HCT116 (cell line): ENCODE measurements around the gene ZSCAN16. TPM values are rescaled to one million over a fixed set of nuclear protein-coding genes. Genes with fewer than 3 reads are reported as not detected.
A peak's percentile ranks its signal among the peaks of the same experiment; 100 is the strongest.

ENCODE experiments used
- ATAC-seq: fragments of 200-7000 bp; cut with Tn5 transposase; 2 replicates; pipeline ENCODE4 v1.9.1; 2020; ENCODE audit warnings: mild to moderate bottlenecking, moderate library complexity
- BruUV-seq: library from RNA; stranded (reverse); fragments of 400-500 nt; replicated peaks from 2 replicates; lab custom pipeline; 2021; lab: Mats Ljungman, UMichigan
- CTCF ChIA-PET: fragments of 300-600 bp; sonication (Branson Sonifier 250); formaldehyde crosslinking; loops from one replicate; lab custom pipeline; 2021; ENCODE audit warnings: antibody characterized with exemption; lab: Charles Lee
- POLR2A ChIA-PET: fragments of 300-600, 350-600 bp; sonication (Branson Sonifier 250); formaldehyde crosslinking; loops from one replicate; lab custom pipeline; 2021; ENCODE audit warnings: antibody characterized with exemption; lab: Charles Lee
- RAD21 ChIA-PET, 2 experiments: fragments of 300-600 bp; sonication (Branson Sonifier 250); formaldehyde crosslinking; loops; one replicate each; lab custom pipeline; 2023; ENCODE audit warnings: low total read pairs in 2 of 2; ENCODE audit not compliant: uncharacterized antibody in 2 of 2, unreplicated experiment in 2 of 2, low non-redundant PET in 1 of 2; lab: Charles Lee
- DNase-seq: peaks from one replicate; pipeline ENCODE4 v3.0.0-alpha.2; 2010; ENCODE audit warnings: low read depth, low spot score
- H2AFZ ChIP-seq: fragments of 200-600 bp; shearing (Covaris generic), sonication (generic); 2 replicates; pipeline ENCODE4 v1.6.1; 2017; ENCODE audit warnings: low read depth, mixed run types, mixed read lengths, antibody characterized with exemption, low read length; ENCODE audit not compliant: poor library complexity, severe bottlenecking
- H3K27ac ChIP-seq: 2 replicates; pipeline ENCODE4 v1.5.1; 2012; ENCODE audit warnings: low read depth, low read length
- H3K27me3 ChIP-seq: fragments of 200-600 bp; sonication (generic); 2 replicates; pipeline ENCODE4 v1.6.1; 2016; ENCODE audit warnings: mixed run types, low read length, mixed read lengths; ENCODE audit not compliant: insufficient read depth
- H3K36me3 ChIP-seq, 2 experiments: fragments of 200-500 bp in 1 of 2; fragments of 200-600 bp in 1 of 2; sonication (Bioruptor generic) in 1 of 2; sonication (generic) in 1 of 2; 2 replicates each; pipeline versions ENCODE4 v1.5.1 to v1.6.1; 2014 to 2016; ENCODE audit warnings: low read length in 2 of 2, inconsistent platforms in 1 of 2, mixed read lengths in 1 of 2, mixed run types in 1 of 2; ENCODE audit not compliant: insufficient read depth in 2 of 2, control insufficient read depth in 1 of 2
- H3K4me1 ChIP-seq, 2 experiments: fragments of 200-600 bp in 1 of 2; sonication (generic) in 1 of 2; 2 replicates each; pipeline versions ENCODE4 v1.5.1 to v1.6.1; 2012 to 2017; ENCODE audit warnings: low read length in 2 of 2, inconsistent platforms in 1 of 2, mild to moderate bottlenecking in 1 of 2, mixed read lengths in 1 of 2, mixed run types in 1 of 2, moderate library complexity in 1 of 2; ENCODE audit not compliant: insufficient read depth in 2 of 2, control insufficient read depth in 1 of 2
- H3K4me2 ChIP-seq: fragments of 200-600 bp; sonication (generic); 2 replicates; pipeline ENCODE4 v1.6.1; 2017; ENCODE audit warnings: mixed run types, low read length, mixed read lengths
- H3K4me3 ChIP-seq, 2 experiments: fragments of 200-600 bp in 1 of 2; sonication (generic) in 1 of 2; replicated peaks in 1 of 2; 2 replicates each; pipeline ENCODE4 v1.5.1; 2011 to 2016; ENCODE audit warnings: low read length in 2 of 2, control low read depth in 1 of 2, low read depth in 1 of 2, mild to moderate bottlenecking in 1 of 2, mixed read lengths in 1 of 2, mixed run types in 1 of 2
- H3K79me2 ChIP-seq: fragments of 200-600 bp; sonication (generic); 2 replicates; pipeline ENCODE4 v1.6.1; 2017; ENCODE audit warnings: mild to moderate bottlenecking, mixed run types, low read length, moderate library complexity, mixed read lengths; ENCODE audit not compliant: insufficient read depth
- H3K9ac ChIP-seq: fragments of 200-600 bp; sonication (generic); 2 replicates; pipeline ENCODE4 v1.6.1; 2016; ENCODE audit warnings: low read length, mixed read lengths
- H3K9me2 ChIP-seq: fragments of 200-600 bp; sonication (generic), shearing (Covaris generic); 2 replicates; pipeline ENCODE4 v1.6.1; 2017; ENCODE audit warnings: mixed run types, mild to moderate bottlenecking, moderate library complexity; ENCODE audit not compliant: insufficient read depth
- H3K9me3 ChIP-seq, 2 experiments: fragments of 200-500 bp in 1 of 2; fragments of 200-600 bp in 1 of 2; sonication (Bioruptor generic) in 1 of 2; sonication (generic) in 1 of 2; 2 replicates each; pipeline ENCODE4 v1.6.1; 2014 to 2017; ENCODE audit warnings: low read length in 2 of 2, mixed read lengths in 2 of 2, inconsistent platforms in 1 of 2, low read depth in 1 of 2, mild to moderate bottlenecking in 1 of 2, mixed run types in 1 of 2, moderate library complexity in 1 of 2; ENCODE audit not compliant: control insufficient read depth in 1 of 2, insufficient read depth in 1 of 2
- H4K20me1 ChIP-seq: fragments of 200-600 bp; sonication (generic), shearing (Covaris generic); 2 replicates; pipeline ENCODE4 v1.6.1; 2017; ENCODE audit warnings: mixed run types, mild to moderate bottlenecking, moderate library complexity; ENCODE audit not compliant: insufficient read depth
- ELF1 ChIP-seq: IDR thresholded peaks from 2 replicates; pipeline ENCODE4 v1.6.1; 2012; ENCODE audit warnings: low read depth, borderline replicate concordance
- EZH2phosphoT487 ChIP-seq: fragments of 200-600 bp; IDR thresholded peaks from 2 replicates; pipeline ENCODE4 v1.6.1; 2018; ENCODE audit warnings: antibody characterized with exemption, borderline replicate concordance
- POLR2A ChIP-seq: IDR thresholded peaks from 2 replicates; pipeline ENCODE4 v1.7.0; 2011; ENCODE audit warnings: borderline replicate concordance; ENCODE audit not compliant: insufficient read depth, insufficient read length; ENCODE audit errors: extremely low read depth
- POLR2AphosphoS5 ChIP-seq: IDR thresholded peaks from 2 replicates; pipeline ENCODE4 v1.6.1; 2011; ENCODE audit warnings: mild to moderate bottlenecking, low read depth, low read length, moderate library complexity
- RAD21 ChIP-seq: IDR thresholded peaks from 2 replicates; pipeline ENCODE4 v1.6.1; 2012; ENCODE audit warnings: low read depth, mild to moderate bottlenecking
- SP1 ChIP-seq: IDR thresholded peaks from 2 replicates; pipeline ENCODE4 v1.6.1; 2012; ENCODE audit warnings: low read depth
- YY1 ChIP-seq: IDR thresholded peaks from 2 replicates; pipeline ENCODE4 v1.6.1; 2011; ENCODE audit warnings: low read length, low read depth, moderate library complexity, mild to moderate bottlenecking; ENCODE audit not compliant: insufficient replicate concordance; ENCODE audit errors: extremely low read depth
- intact Hi-C: fragments of 100-400 bp; cut with micrococcal nuclease; formaldehyde crosslinking; loops from 2 replicates; pipeline ENCODE4 v1.10.0; 2022
- total RNA-seq: library from RNA; stranded (reverse); gene quantifications from one replicate; pipeline ENCODE4 v1.2.1, GENCODE V29; 2021; ENCODE audit not compliant: unreplicated experiment
- TF ChIP-seq, protein P1 (sequence below): IDR thresholded peaks from 2 replicates; pipeline ENCODE4 v1.6.1; 2012
- TF ChIP-seq, protein P2 (sequence below), 3 experiments: fragments of 200-600 bp in 1 of 3; sonication (generic) in 1 of 3; IDR thresholded peaks in 2 of 3; conservative IDR thresholded peaks in 1 of 3; 2 replicates each; pipeline ENCODE4 v1.5.1; 2012 to 2017; ENCODE audit warnings: low read depth in 2 of 3, low read length in 2 of 3, antibody characterized with exemption in 1 of 3, borderline replicate concordance in 1 of 3, control low read depth in 1 of 3, mild to moderate bottlenecking in 1 of 3, mixed read lengths in 1 of 3, mixed run types in 1 of 3, moderate library complexity in 1 of 3; ENCODE audit not compliant: insufficient read depth in 1 of 3

The ZSCAN16 gene
- total RNA-seq, 1 experiment from 2014 or later: 5.0 TPM

DNA sequence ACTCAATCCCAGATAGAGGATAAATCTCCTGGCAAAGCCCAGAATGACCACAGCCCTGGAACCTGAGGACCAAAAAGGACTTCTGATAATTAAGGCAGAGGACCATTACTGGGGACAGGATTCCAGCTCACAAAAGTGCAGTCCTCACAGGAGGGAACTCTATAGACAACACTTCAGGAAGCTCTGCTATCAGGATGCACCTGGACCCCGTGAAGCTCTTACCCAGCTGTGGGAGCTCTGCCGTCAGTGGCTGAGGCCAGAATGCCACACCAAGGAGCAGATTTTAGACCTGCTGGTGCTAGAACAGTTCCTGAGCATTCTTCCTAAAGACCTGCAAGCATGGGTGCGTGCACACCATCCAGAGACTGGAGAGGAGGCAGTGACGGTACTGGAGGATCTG lies 992 bp downstream of the ZSCAN16 start:
- CTCF ChIA-PET: no interaction called here
- ATAC-seq: no peak
- H4K20me1 ChIP-seq: no peaks in the 10 kb centered on the region
- POLR2A ChIA-PET: interaction anchor here (1.2 to 2.7 kb wide), 2 partner anchors 15 to 16 kb away, joined by 5 to 21 read pairs; partner anchors contain the start of gene ZKSCAN8
- RAD21 ChIA-PET: no interaction called here
- peaks cover 7 to 12% of the 10 kb centered on the region in 2 experiments; a peak in 2 of 4 replicates for H3K4me1 ChIP-seq
- H3K4me3 ChIP-seq: peak overlapping the region; percentile 73 to 79
- TF ChIP-seq, protein P1, sequence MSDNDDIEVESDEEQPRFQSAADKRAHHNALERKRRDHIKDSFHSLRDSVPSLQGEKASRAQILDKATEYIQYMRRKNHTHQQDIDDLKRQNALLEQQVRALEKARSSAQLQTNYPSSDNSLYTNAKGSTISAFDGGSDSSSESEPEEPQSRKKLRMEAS: no peak
- TF ChIP-seq ELF1 (no peak), RAD21 (no peak), SP1 (no peak), POLR2AphosphoS5 (no peak), EZH2phosphoT487 (no peak), YY1 (no peak)
- TF ChIP-seq, all 23 proteins: peak for 0
- no peak for DNase-seq
- Histone ChIP-seq H2AFZ (no peak overlapping the region), H3K36me3 (peaks cover 13 to 26% of the 10 kb centered on the region in 2 experiments; a peak in 3 of 4 replicates), H3K27ac (no peak overlapping the region), H3K9me2 (no peaks in the 10 kb centered on the region), H3K79me2 (peaks cover 62% of the 10 kb centered on the region), H3K27me3 (no peaks in the 10 kb centered on the region), H3K4me2 (peak overlapping the region; percentile 76), H3K9ac (peak overlapping the region; percentile 60), H3K9me3 (no peaks in the 10 kb centered on the region)
- BruUV-seq: no TSS peak
- intact Hi-C loops: loop anchor here (2.0 kb wide), 1 partner anchor 15 kb away; the partner anchor contains the start of gene ZKSCAN8

DNA sequence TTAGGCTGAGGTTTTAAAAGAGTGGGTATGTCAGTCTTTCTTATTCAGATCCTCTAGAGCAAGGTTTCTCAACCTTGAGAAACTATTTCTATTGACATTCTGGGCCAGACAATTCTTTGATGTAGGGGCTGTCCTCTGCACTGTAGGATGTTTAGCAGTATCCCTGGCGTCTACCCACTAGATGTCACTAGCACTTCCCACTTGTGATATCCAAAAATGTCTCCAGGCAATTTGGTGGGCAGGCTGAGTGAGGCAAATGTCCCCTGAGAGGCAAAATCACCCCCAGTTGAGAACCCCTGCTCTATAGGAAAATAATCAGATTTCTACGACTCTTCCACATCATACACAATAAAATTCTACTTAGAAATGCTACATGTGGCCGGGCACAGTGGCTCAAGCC lies 9.6 kb downstream of the ZSCAN16 start:
- no peak overlapping the region for H3K27ac ChIP-seq
- no peak overlapping the region for H3K4me2 ChIP-seq
- H3K4me1 ChIP-seq: peaks cover 6 to 16% of the 10 kb centered on the region in 2 experiments
- no peak overlapping the region for H3K9ac ChIP-seq
- H3K9me3 ChIP-seq: no peaks in the 10 kb centered on the region
- intact Hi-C loops: loop anchor here (1.0 to 2.0 kb wide), 3 partner anchors 79 to 551 kb away; no protein-coding TSS in a partner anchor
- H3K36me3 ChIP-seq: peaks cover 9 to 10% of the 10 kb centered on the region in 2 experiments; a peak in 2 of 4 replicates
- ChIA-PET RAD21 (no interaction called here), CTCF (no interaction called here), POLR2A (no interaction called here)
- H3K27me3 ChIP-seq: no peaks in the 10 kb centered on the region
- BruUV-seq: no TSS peak
- H3K9me2 ChIP-seq: no peaks in the 10 kb centered on the region
- no peak for TF ChIP-seq ELF1
- TF ChIP-seq, protein P2, sequence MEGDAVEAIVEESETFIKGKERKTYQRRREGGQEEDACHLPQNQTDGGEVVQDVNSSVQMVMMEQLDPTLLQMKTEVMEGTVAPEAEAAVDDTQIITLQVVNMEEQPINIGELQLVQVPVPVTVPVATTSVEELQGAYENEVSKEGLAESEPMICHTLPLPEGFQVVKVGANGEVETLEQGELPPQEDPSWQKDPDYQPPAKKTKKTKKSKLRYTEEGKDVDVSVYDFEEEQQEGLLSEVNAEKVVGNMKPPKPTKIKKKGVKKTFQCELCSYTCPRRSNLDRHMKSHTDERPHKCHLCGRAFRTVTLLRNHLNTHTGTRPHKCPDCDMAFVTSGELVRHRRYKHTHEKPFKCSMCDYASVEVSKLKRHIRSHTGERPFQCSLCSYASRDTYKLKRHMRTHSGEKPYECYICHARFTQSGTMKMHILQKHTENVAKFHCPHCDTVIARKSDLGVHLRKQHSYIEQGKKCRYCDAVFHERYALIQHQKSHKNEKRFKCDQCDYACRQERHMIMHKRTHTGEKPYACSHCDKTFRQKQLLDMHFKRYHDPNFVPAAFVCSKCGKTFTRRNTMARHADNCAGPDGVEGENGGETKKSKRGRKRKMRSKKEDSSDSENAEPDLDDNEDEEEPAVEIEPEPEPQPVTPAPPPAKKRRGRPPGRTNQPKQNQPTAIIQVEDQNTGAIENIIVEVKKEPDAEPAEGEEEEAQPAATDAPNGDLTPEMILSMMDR (IDR thresholded peaks at IDR 0.05 in 2 of 3, conservative IDR thresholded peaks at IDR 0.05 in 1 of 3; ENCODE audit: borderline replicate concordance in 1 of 3, insufficient read depth in 1 of 3, low read depth in 2 of 3, low read length in 2 of 3): peak; percentile 56 to 62 (median 61); a peak in 5 of 6 replicates
- peak; percentile 75 for TF ChIP-seq RAD21
- no peak for TF ChIP-seq POLR2A
- H3K79me2 ChIP-seq: peaks cover 70% of the 10 kb centered on the region
- H3K4me3 ChIP-seq: no peak overlapping the region
- ATAC-seq: peak; percentile 67
- H2AFZ ChIP-seq: no peak overlapping the region
- H4K20me1 ChIP-seq: no peaks in the 10 kb centered on the region
- peak; percentile 29 for DNase-seq
